Measurements from ENCODE around the gene GDF7. TPM values are rescaled to one million over a fixed set of nuclear protein-coding genes. Genes with fewer than 3 reads are reported as not detected.

Gene GDF7
- total RNA-seq, 1 donor from 2014 or later, result 3.0 TPM

- Mint-ChIP-seq H3K9me3 (no peaks in the 10 kb centered on the region), H3K27me3 (ENCODE audit: low read depth) (peaks cover 33% of the 10 kb centered on the region), H3K27ac (no peak overlapping the region), H3K36me3 (peaks cover 11% of the 10 kb centered on the region), H3K4me1 (peaks cover 8% of the 10 kb centered on the region), H3K4me3 (no peak overlapping the region)
- peak; percentile 22 for TF ChIP-seq CTCF (IDR thresholded peaks at IDR 0.05; ENCODE audit: unreplicated experiment)
- no peak for DNase-seq (ENCODE audit: low spot score in 2 of 2, unreplicated experiment in 2 of 2)
Measured at GRCh38 chr2:20677301-20678085, 10.5 kb downstream of the GDF7 start.

- Mint-ChIP-seq H3K9me3 (no peaks in the 10 kb centered on the region), H3K36me3 (peaks cover 12% of the 10 kb centered on the region), H3K27me3 (ENCODE audit: low read depth) (peaks cover 28% of the 10 kb centered on the region), H3K4me3 (no peak overlapping the region), H3K27ac (no peak overlapping the region), H3K4me1 (peaks cover 8% of the 10 kb centered on the region)
- TF ChIP-seq CTCF (IDR thresholded peaks at IDR 0.05; ENCODE audit: unreplicated experiment), result no peak
- no peak for DNase-seq (ENCODE audit: low spot score in 2 of 2, unreplicated experiment in 2 of 2)
Measured at GRCh38 chr2:20678086-20678395, 11.1 kb downstream of the GDF7 start.

- H3K27me3 Mint-ChIP-seq (ENCODE audit: low read depth), result peaks cover 20% of the 10 kb centered on the region
- no peak for DNase-seq (ENCODE audit: low spot score in 2 of 2, unreplicated experiment in 2 of 2)
- no peak for TF ChIP-seq CTCF (IDR thresholded peaks at IDR 0.05; ENCODE audit: unreplicated experiment)
- peaks cover 8% of the 10 kb centered on the region for H3K4me1 Mint-ChIP-seq
- H3K27ac Mint-ChIP-seq, result no peak overlapping the region
- no peaks in the 10 kb centered on the region for H3K9me3 Mint-ChIP-seq
- no peak overlapping the region for H3K4me3 Mint-ChIP-seq
- H3K36me3 Mint-ChIP-seq, result peaks cover 12% of the 10 kb centered on the region
Measured at GRCh38 chr2:20678780-20679179, 11.8 kb downstream of the GDF7 start.

GRCh38 chr2:20680744-20681375, 13.9 kb downstream of the GDF7 start:
- Mint-ChIP-seq H3K36me3 (peaks cover 21% of the 10 kb centered on the region), H3K27ac (no peak overlapping the region), H3K9me3 (no peaks in the 10 kb centered on the region), H3K27me3 (ENCODE audit: low read depth) (no peaks in the 10 kb centered on the region), H3K4me1 (no peaks in the 10 kb centered on the region), H3K4me3 (no peak overlapping the region)
- no peak for TF ChIP-seq CTCF (IDR thresholded peaks at IDR 0.05; ENCODE audit: unreplicated experiment)
- DNase-seq (ENCODE audit: low spot score in 2 of 2, unreplicated experiment in 2 of 2), result no peak

GRCh38 chr2:20682167-20682920, 15.4 kb downstream of the GDF7 start:
- H3K36me3 Mint-ChIP-seq, result peaks cover 35% of the 10 kb centered on the region
- H3K9me3 Mint-ChIP-seq, result no peaks in the 10 kb centered on the region
- TF ChIP-seq CTCF (IDR thresholded peaks at IDR 0.05; ENCODE audit: unreplicated experiment), result peak; percentile 30
- no peak for DNase-seq (ENCODE audit: low spot score in 2 of 2, unreplicated experiment in 2 of 2)
- no peak overlapping the region for H3K27ac Mint-ChIP-seq
- no peaks in the 10 kb centered on the region for H3K4me1 Mint-ChIP-seq
- no peak overlapping the region for H3K4me3 Mint-ChIP-seq
- no peaks in the 10 kb centered on the region for H3K27me3 Mint-ChIP-seq (ENCODE audit: low read depth)
